Measurements from ENCODE around the gene MRPL40.

The MRPL40 gene

DNA sequence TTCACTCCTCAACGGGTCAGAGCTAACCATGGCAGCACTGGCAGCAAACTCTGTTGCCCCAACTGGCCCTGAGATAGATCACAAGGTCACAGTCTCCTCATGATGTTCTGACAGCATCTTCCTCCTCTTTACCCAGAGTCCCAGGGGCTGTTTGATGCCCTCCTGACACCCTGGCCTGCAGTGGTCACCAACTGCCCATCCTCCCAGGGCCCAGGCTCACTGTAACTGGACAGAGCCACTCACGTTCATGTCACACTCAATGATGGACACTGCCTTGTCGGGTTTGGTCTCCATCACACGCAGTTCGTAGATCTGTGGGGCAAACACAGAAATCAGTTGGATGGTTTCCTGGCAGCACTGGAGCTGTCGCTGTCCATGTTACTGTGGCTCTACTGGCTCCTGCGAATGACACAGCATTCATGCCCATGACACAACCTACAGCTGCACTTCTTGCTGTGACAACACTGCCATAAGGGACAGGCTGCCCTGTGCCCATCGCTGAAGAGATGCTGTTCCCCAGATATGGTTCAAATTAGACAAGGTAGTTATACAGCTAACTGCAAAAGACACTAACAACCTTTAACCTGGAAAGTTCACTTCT, 25.6 kb downstream of the MRPL40 start:
- in situ Hi-C loops (cut with MboI; ENCODE audit: low sequenced_read_pairs), result loop anchor here (25.0 kb wide), 1 partner anchor 496 kb away; no protein-coding TSS in a partner anchor

DNA sequence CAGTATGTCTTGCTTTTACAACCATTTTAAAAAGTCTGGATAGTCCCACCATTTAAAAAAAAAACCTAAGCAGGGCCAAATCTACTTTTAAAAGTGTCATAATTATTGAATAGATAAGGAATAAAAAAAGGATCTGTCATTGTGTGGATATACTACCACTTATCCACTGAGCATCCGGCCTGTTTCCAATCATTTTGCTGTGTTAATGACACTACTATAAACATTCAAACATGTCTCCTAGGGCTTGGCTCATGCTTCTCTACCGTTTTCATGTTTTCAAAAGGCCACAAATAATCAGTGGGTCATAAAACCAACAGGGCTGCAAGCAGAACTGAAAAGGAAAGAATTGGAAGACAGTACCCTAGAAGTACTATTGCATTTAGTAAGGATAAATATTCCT, 27.7 kb downstream of the MRPL40 start:
- in situ Hi-C loops (cut with MboI; ENCODE audit: low sequenced_read_pairs), result loop anchor here (25.0 kb wide), 1 partner anchor 498 kb away; no protein-coding TSS in a partner anchor

DNA sequence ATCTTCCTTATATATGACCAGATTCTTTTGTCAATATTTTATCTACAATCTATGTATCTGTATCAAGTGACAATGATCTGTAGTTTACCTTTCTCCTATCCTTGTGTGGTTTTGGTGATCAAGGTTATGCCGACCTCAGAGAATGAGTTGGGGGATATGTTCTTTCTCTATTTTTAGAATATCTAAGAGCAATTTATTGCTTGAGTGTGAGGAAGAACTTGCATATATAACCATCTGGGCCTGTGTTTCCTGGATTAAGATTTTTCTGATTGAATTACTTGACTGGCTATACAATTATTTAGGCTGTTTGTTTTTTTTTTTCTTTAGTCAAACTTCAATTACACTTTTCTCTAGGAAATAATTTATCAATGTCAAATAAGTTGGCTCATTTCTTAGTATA, 29.2 kb downstream of the MRPL40 start:
- in situ Hi-C loops (cut with MboI; ENCODE audit: low sequenced_read_pairs), result loop anchor here (25.0 kb wide), 1 partner anchor 499 kb away; no protein-coding TSS in a partner anchor

DNA sequence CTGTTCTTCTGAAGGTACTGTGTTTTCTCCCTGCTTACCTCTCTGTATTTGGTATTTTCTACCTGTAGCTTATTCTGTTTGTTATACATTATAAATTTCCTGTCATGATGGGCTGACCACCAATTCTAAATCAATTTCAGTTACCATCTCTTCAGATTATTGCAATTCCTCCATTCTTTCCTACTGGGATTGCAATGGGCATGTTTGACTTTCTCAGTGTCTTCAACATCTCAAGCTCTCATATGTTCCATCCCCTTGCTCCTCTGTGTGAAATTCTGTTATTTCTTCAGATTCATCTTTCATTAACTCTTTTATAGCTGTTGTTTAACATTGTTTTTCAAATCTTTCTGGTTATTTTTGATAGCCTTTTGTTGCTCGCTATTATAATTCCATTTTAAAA, 30.7 kb downstream of the MRPL40 start:
- in situ Hi-C loops (cut with MboI; ENCODE audit: low sequenced_read_pairs), result loop anchor here (25.0 kb wide), 1 partner anchor 501 kb away; no protein-coding TSS in a partner anchor

DNA sequence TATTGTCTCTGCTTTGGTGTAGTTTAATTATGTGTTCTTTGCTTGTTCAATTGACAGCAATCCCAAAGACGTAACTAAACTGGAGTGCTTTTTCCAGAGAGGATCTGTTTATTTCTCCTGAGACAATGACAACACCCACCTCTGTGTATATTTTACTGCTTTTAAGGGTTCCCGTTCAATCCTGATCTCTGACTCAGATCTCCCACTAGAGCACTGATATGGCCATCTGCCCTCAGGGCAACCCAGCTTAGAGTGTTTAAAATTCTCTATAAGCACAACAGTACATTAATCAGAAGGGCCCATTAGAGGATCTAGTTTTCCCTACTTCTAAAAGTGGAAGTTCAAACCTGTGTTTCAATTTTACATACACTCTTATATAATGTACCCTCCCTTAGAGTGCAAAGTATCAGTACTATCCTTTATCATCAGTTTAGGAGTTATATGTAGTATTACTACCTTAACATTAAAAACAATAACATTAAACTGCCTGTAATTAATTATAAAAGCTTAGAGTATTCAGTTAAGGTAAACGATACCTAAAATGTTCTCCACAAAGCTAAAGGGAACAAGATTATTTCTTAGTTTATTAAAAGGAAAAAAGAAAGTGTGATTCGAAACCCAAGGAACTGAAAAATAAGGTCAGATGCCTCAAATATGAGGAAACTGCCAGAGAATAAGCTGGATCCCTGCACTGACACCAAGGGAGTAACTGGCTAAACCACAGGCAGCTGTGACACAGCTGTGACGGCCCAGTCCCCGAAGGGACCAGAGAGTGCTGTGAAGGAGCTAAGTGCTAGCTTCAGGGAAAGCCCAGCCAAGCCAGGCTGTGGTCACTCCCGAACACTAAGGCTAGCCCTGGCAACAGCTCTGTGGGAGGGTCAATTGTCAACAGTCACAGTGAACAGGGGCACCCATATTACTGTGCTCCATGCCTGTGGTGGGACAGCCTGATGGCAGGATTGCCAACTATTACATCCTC, 31.4 kb downstream of the MRPL40 start:
- in situ Hi-C loops (cut with MboI; ENCODE audit: low sequenced_read_pairs), result loop anchor here (25.0 kb wide), 1 partner anchor 501 kb away; no protein-coding TSS in a partner anchor

DNA sequence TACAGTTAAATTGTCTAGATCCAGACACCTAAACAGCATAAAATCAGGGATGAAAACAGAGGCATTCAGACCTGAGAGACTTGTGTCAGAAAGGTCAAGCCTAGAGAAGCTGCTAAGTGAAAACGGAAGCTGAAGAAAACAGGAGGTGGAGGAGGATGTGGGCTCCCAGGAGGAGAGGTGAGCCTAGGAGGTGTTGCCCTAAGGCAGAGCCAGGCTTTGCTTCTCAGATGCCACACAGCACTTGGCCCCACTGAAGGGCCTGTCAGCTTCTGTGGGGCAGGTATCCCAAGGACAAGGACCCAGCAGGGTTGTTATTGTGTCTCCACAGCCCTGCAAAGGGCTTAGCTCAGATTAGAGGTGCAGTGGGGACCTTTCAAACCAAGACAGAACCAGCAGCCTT, 32.2 kb downstream of the MRPL40 start:
- in situ Hi-C loops (cut with MboI; ENCODE audit: low sequenced_read_pairs), result loop anchor here (25.0 kb wide), 1 partner anchor 502 kb away; no protein-coding TSS in a partner anchor

DNA sequence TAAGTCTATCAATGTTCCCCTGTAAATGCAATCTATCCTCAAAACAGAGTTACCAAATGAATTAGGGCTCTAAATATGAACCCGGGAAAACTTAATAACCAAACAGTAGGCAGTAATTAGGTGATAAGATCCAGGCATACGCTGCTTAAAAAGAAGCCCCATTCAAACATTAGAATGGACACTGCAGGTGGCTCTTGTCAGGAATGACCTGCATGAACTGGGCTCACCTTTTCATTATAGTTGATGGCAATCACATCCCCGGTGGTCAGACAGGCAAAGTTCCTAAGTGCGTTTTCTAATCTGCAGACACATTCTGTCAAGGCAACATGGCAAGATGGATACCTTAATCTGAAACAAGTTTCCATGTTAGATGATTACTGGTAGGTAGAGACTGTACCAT, 32.6 kb downstream of the MRPL40 start:
- in situ Hi-C loops (cut with MboI; ENCODE audit: low sequenced_read_pairs), result loop anchor here (25.0 kb wide), 1 partner anchor 503 kb away; no protein-coding TSS in a partner anchor

DNA sequence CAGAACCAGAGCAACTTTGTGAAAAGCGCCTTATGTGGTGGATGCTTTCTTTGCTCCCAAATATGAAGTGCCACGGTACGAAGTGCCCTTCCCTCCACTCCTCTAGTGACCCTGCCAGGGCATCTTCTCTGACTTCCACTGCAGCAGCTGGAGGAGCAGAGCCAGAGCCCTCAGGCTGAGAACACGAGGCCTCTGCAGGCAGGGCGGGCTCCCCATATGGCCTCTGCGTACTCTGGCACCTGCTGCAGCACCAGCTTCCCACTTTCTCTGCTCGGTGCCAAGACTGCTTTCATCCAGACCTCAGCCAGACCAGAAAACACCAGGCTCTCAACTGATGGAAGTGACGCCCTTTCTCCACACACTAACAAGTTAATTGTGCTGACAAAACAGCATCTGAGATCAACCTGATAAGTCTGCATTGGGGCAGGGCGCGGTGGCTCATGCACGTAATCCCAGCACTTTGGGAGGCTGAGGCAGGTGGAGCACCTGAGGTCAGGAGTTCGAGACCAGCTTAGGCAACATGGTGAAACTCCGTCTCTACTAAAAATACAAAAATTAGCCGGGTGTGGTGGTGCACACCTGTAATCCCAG, 33.9 kb downstream of the MRPL40 start:
- in situ Hi-C loops (cut with MboI; ENCODE audit: low sequenced_read_pairs), result loop anchor here (25.0 kb wide), 1 partner anchor 504 kb away; no protein-coding TSS in a partner anchor

DNA sequence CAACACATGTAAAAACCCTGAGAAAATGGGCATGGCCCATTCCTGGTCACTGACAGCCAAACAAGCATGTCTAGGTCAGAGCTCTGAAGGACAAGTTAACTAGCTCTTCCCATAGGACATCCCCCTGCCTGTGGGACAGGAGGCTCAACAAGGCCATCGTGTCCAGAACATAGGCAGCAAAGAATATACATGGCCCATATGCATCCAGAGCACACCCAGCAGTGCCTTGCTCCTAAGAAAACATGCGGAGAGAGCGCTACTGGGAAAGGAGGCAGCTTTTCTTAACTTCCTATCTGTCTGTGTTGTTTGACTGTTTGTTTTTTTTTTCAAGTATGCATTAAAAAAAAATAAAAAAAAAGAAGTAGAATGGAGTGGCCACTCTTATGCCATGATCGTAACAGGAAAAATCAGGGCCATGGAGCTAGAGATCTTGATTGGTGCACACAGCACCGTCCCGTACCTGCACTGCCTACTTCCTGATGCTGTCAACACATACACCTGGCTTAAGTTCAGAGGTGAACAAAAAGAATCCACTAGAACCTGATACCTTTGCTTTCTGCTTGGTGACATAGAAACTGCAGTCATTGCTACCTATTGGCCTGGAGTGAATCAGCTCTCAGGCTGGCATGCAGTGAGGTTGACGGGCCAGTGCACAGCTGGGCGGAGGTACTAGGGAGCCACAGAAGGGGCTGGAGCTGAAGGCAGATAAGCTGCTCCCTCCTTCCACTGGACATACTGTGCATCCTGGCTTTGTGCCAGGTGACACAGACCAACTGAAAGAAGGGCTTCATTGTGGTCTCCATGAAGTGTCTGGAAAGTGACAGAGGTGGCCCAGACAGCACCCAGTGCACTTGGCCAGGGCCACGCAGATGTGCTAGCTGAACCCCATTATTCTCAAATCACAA, 34.8 kb downstream of the MRPL40 start:
- in situ Hi-C loops (cut with MboI; ENCODE audit: low sequenced_read_pairs), result loop anchor here (25.0 kb wide), 1 partner anchor 505 kb away; no protein-coding TSS in a partner anchor

DNA sequence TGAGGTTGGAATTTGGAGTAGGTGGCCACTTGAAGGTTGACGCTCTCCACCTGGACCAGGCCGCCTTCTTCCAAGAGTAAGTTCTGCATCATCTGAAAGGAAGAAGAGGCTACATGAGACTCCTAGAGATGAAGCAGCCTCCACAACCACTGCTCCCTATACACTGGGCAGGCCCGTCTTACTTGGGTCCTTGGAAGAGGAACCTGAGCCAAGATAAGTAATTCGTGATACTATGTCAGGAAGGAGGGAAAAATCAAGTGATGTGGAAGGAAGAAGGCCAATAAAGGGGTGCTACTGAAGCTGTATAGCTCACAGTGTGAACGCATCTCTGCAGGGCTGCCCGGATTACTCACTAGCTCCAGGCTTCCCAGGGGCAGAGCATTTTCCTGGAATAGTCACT, 35.6 kb downstream of the MRPL40 start:
- in situ Hi-C loops (cut with MboI; ENCODE audit: low sequenced_read_pairs), result loop anchor here (25.0 kb wide), 1 partner anchor 506 kb away; no protein-coding TSS in a partner anchor

DNA sequence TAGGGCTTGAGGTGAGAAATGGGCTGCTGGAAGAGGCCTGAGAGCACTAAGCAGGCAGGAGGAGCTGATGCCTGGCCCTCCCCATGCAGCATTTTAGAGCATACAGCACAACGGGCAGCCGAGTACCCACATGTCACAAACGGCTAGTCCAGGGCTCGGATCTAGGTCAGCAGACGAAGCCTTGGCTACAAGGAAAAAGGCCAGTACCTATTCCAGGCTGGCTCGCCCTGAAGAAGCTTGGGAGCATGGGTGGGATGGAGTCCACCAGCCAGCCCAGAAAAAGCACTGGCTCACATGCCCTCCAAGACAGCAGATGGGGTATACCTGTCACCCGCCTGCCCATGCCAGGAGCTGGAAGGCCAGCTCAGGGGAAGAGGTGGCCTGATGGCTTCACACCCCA, 37.1 kb downstream of the MRPL40 start:
- in situ Hi-C loops (cut with MboI; ENCODE audit: low sequenced_read_pairs), result loop anchor here (25.0 kb wide), 1 partner anchor 507 kb away; no protein-coding TSS in a partner anchor

DNA sequence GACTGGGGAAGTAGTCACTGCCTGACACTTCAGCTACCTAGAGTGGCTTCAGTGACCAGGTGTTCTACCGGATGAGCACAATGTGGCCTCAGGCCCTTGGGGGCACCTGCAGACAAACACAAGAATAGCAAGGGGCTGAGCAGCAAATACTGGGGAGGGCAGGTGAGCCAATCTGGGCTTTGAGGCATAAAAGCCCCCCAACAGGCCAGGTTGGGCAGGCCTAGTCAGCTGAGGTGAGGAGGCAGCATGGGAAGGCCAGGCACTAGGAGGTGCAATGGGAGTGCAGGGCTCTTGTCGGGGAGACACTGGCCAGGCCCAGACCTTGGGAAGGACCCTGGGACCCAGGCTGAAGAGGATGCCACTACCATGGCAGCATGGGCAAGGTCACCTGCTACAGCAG, 37.7 kb downstream of the MRPL40 start:
- in situ Hi-C loops (cut with MboI; ENCODE audit: low sequenced_read_pairs), result loop anchor here (25.0 kb wide), 1 partner anchor 508 kb away; no protein-coding TSS in a partner anchor

DNA sequence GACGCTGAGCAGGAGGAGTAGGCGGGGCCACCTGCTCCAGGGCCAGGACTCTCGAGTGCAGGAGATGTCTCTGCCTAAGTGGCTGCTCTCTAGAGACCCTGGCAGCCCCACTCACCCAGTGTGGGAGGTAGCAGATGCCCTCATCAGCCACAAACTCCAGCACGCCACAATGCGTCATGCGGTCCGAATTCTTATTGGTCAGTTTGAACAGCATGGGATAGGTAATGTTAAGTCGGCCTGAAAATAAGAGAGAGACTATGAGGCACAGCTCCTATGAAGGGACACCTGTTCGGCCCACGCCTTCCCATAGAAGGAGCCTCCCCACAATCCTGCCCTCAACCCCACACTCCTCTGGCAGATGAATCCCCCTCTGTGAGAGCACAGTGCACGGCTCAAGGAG, 39.2 kb downstream of the MRPL40 start:
- in situ Hi-C loops (cut with MboI; ENCODE audit: low sequenced_read_pairs), result loop anchor here (25.0 kb wide), 1 partner anchor 509 kb away; no protein-coding TSS in a partner anchor

DNA sequence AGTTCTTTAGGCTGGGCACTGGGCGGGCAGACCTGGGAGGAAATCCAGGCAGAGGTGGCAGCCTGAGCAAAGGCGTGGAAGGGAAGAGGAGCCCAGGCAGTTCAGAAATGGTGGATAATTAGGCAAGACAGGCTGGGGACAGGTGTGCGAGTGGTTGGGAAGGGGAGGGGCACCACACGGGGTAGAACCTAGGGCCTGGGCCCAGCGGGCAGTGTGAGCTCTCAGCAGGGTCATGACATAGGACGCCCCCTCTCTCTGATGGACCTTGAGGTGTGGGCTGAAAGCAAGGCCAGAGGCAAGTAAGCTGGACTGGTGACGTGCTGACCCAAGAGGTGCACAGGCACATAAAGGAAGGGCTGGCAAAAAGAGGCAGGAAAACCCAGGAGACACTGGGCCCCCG, 39.9 kb downstream of the MRPL40 start:
- in situ Hi-C loops (cut with MboI; ENCODE audit: low sequenced_read_pairs), result loop anchor here (25.0 kb wide), 1 partner anchor 510 kb away; no protein-coding TSS in a partner anchor

DNA sequence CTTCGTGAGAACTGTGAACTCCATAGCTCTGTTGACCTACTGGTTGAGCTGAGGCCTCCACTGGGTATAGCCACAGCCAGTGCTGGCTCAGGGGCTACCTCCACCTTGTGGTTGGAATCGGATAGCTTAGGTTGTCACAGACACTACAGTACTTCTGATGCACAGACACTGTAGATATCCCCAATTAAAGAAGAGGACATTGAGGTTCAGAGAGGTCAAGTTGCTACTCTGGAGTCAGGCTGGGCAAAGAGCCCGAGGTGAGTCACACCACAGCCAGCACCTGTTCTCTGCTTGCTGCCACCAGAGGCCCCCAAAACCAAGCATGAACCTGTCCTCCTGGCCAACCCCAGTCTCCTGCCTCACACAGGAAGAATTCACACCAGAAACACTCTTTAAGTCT, 41.2 kb downstream of the MRPL40 start:
- in situ Hi-C loops (cut with MboI; ENCODE audit: low sequenced_read_pairs), result loop anchor here (25.0 kb wide), 1 partner anchor 511 kb away; no protein-coding TSS in a partner anchor

DNA sequence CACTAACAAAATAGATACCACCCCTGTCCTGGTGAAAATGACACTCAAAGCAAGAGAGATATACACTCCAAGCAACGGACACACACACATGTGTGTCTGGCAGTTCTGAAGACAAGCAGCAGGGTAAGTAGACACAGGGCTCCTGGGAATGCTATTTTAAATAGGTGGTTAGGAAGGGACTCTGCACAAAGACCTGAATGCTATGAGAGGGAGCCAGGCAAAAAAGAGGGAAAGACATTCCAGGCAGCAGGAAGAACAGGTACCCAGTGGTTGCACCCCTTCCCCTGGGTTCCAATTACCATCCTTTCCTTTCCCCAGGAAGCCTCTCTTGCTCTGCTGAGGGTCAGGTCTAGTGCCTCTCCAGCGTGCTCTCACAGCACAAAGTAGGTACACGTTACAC, 43.7 kb downstream of the MRPL40 start:
- in situ Hi-C loops (cut with MboI; ENCODE audit: low sequenced_read_pairs), result no loop called here

DNA sequence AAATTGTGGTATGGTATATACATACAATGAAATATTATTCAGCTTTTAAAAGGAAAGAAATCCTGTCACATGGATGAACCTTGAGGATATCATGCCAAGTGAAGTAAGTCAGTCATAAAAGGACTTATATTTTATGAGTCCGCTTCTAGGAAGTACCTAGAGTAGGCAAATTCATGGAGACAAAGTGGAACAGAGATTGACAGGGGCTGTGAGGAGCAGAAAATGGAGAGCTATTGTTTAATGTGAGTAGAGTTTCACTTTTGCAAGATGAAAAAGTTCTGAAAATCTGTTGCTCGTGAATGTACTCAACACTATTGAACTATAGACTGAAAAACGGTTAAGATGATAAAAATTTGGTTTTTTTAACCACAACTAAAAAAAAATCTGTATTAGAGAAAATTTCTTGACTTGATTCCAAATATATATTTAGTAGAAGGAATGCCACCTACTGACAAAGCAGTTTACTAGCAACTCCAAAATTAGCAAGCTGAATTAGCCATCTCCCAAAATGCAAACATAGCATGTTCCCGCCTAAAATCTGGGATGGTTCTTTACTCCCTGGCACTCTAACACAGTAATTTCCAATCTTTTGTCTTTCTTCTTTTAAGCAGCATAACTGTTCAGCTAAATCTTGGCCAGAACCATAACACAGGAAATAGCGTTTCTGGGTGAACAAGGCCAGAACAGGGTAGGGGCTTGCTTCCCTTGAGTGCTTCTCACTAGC, 45.1 kb downstream of the MRPL40 start:
- in situ Hi-C loops (cut with MboI; ENCODE audit: low sequenced_read_pairs), result no loop called here

DNA sequence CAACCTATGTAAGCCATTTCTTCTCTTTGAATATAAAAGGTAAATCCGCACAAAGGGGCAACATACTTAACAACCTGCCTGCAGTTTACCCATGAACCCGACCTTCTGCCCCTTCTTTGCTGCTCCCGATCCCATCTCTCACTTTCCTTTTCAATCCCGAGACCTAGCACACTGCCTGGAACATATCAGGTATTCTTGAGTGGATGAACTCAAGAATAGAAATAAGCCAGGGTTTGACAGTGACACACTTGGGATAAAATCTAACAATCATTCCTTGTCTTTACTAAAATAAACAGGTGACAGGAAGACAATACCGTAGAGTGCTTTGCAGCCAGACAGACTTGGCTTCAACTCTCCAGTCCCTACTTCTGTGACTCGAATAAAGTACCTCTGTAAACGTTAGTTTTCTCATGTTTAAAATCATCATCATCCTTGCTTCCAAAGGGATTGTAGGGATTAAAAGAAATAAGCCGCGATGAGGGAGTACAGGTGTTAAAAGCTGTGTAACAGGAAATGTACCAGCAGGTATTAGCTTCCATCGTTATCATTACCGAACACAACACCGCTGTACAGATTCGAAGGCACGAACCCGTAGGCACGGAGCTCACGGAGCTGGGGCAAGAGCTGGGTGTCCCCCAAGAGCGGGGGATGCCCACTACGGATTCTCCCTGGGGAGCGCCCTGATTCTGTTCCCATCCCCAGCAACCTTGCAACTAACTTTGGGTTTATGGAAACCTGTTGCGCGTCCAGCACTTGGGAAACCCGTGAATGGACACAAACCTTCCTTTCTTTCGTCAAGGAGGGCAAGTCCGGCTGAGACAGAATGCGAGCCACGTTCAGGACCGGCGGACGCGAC, 45.9 kb downstream of the MRPL40 start:
- in situ Hi-C loops (cut with MboI; ENCODE audit: low sequenced_read_pairs), result no loop called here

Measured in HL-60/S4 (cell line).